Inferior parietal cortex (tissue), 1 donor: ENCODE results near the gene IFI44.

Source experiments
- DNase-seq: peaks from one replicate; pipeline ENCODE4 v3.0.0-alpha.2; 2016; ENCODE audit errors: extremely low spot score

Gene IFI44

GRCh38 chr1:78703806-78704205 lies 54.2 kb downstream of the IFI44 start:
- DNase-seq: no peak

GRCh38 chr1:78712467-78713051 lies 62.9 kb downstream of the IFI44 start:
- no peak for DNase-seq

GRCh38 chr1:78713297-78713696 lies 63.7 kb downstream of the IFI44 start:
- no peak for DNase-seq
